CD8-positive, alpha-beta memory T cell (primary cell): ENCODE measurements around the gene ZNF446. TPM values are rescaled to one million over a fixed set of nuclear protein-coding genes. Genes with fewer than 3 reads are reported as not detected.
A peak's percentile ranks its signal among the peaks of the same experiment; 100 is the strongest.
"Not testable (repeated sequence)": the region's sequence is repeated elsewhere in the genome, so short reads cannot be mapped to it uniquely, and the experiment has no call there.

Experiments
- CTCF ChIA-PET: fragments of 350-600 bp; sonication (Branson Sonifier 250); formaldehyde crosslinking; loops from one replicate; lab custom pipeline; 2021; ENCODE audit warnings: antibody characterized with exemption; lab: Charles Lee
- POLR2A ChIA-PET: fragments of 350-600 bp; sonication (Branson Sonifier 250); formaldehyde crosslinking; loops from one replicate; lab custom pipeline; 2021; ENCODE audit warnings: antibody characterized with exemption; lab: Charles Lee
- DNase-seq, 5 donors: peaks; one replicate each; pipeline versions ENCODE4 v3.0.0 to v3.0.0-alpha.2; 2020 to 2022; ENCODE audit warnings: mixed read lengths in 1 of 5
- H3K27ac ChIP-seq: one replicate; pipeline ENCODE4 v1.7.0; 2013; ENCODE audit warnings: low read depth, mild to moderate bottlenecking, low read length, moderate library complexity
- H3K27me3 ChIP-seq: 2 replicates; pipeline ENCODE4 v1.7.0; 2013; ENCODE audit warnings: low read length, mild to moderate bottlenecking; ENCODE audit not compliant: insufficient read depth, poor library complexity, severe bottlenecking
- H3K36me3 ChIP-seq: 2 replicates; pipeline ENCODE4 v1.7.0; 2013; ENCODE audit warnings: mild to moderate bottlenecking, low read length, moderate library complexity; ENCODE audit not compliant: insufficient read depth
- H3K4me1 ChIP-seq: 2 replicates; pipeline ENCODE4 v1.7.0; 2013; ENCODE audit warnings: mild to moderate bottlenecking, low read length, moderate library complexity; ENCODE audit not compliant: insufficient read depth
- H3K4me3 ChIP-seq: 2 replicates; pipeline ENCODE4 v1.7.0; 2013; ENCODE audit warnings: mild to moderate bottlenecking, low read length
- H3K9me3 ChIP-seq: 2 replicates; pipeline ENCODE4 v1.7.0; 2013; ENCODE audit warnings: mild to moderate bottlenecking, low read length
- H3K27ac Mint-ChIP-seq, 8 donors: one replicate each; pipeline ENCODE4 v1.8.0; 2020 to 2021; ENCODE audit warnings: mixed read lengths in 8 of 8, mild to moderate bottlenecking in 6 of 8, inconsistent platforms in 3 of 8, moderate library complexity in 3 of 8
- H3K27me3 Mint-ChIP-seq, 2 donors: one replicate each; pipeline ENCODE4 v1.8.0; 2020 to 2021; ENCODE audit warnings: mixed read lengths in 2 of 2, mild to moderate bottlenecking in 1 of 2, moderate library complexity in 1 of 2
- H3K36me3 Mint-ChIP-seq, 3 donors: one replicate each; pipeline ENCODE4 v1.8.0; 2020 to 2021; ENCODE audit warnings: mixed read lengths in 3 of 3, inconsistent platforms in 1 of 3, mild to moderate bottlenecking in 1 of 3
- H3K4me1 Mint-ChIP-seq, 3 donors: one replicate each; pipeline ENCODE4 v1.8.0; 2020 to 2021; ENCODE audit warnings: mixed read lengths in 3 of 3, inconsistent platforms in 1 of 3, mild to moderate bottlenecking in 1 of 3
- H3K4me3 Mint-ChIP-seq, 7 donors: one replicate each; pipeline ENCODE4 v1.8.0; 2020 to 2021; ENCODE audit warnings: mixed read lengths in 7 of 7, mild to moderate bottlenecking in 6 of 7, moderate library complexity in 4 of 7, inconsistent platforms in 2 of 7
- H3K9me3 Mint-ChIP-seq, 5 donors: one replicate each; pipeline ENCODE4 v1.8.0; 2020 to 2022; ENCODE audit warnings: mixed read lengths in 5 of 5, mild to moderate bottlenecking in 3 of 5, moderate library complexity in 2 of 5, inconsistent platforms in 1 of 5
- polyA plus RNA-seq: library from polyadenylated mRNA; unstranded; fragments of 300-500 nt; fragmentation: Illumina TruSeq; gene quantifications from one replicate; pipeline ENCODE4 v1.2.3, GENCODE V29; 2021
- total RNA-seq, 2 experiments: library from RNA; stranded (reverse); gene quantifications; one replicate each; pipeline ENCODE4 v1.2.3, GENCODE V29; 2021

ZNF446 gene
- total RNA-seq, result 1 to 10 TPM; 5.9 to 7.2 TPM
- polyA plus RNA-seq, result 3.8 TPM

DNA sequence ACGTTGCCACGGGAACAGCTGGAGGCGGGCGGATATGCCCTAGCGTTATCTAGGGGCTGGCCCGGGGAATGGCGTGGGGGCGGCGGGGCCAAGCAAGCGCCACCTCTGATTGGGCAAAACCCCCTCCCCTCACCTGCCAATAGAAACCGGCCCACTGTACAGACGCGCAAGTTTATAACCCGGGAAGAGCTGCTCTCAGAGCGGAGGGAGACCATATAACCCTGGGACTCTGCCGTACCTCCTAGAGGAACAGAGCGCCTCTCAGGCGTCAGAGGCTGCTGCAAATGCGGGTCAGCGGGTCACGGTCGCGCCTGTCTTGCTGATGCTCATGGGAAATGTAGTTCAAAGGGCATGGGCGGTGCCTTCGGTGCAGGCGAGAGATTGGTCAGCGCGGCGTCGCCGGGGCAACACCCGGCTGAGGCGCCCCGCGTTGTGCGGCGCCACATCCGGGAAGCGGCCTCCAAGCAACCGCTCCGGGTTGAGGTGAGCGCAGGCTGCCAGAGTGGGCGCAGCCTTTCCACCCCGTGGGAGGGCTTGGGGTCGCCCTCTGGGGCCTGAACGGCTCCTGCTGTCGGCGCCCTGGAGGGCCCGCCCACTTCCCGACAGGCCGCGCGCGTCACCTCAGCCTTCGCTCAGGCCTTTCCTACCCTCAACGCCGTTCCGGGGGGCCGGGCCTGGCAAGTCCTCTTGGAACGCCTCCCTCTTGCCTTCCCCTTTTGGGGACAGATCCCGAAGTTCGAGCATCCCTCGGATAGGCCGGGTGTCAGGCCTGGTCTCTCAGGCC is at the start of gene ZNF446:
ZNF446 (plus strand) TSS at position 639 of the 784 bp plus-strand sequence. CDS start 867 bp downstream, outside the sequence.
- no peaks in the 10 kb centered on the region for H3K27me3 ChIP-seq
- Mint-ChIP-seq H3K27me3 (no peaks in the 10 kb centered on the region), H3K4me3 (peak within 1 kb of the TSS; percentile 90 to 98 (median 95)), H3K27ac (peak within 1 kb of the TSS; percentile 95 to 100 (median 99)), H3K9me3 (no peaks in the 10 kb centered on the region), H3K36me3 (peaks cover 0 to 28% (median 0%) of the 10 kb centered on the region in 3 donors), H3K4me1 (peaks cover 14 to 29% (median 24%) of the 10 kb centered on the region in 3 donors)
- H3K27ac ChIP-seq, result peak within 1 kb of the TSS; percentile 95
- CTCF ChIA-PET, result no interaction called here
- peak within 1 kb of the TSS; percentile 75 for H3K4me3 ChIP-seq
- POLR2A ChIA-PET, result interaction anchor here (0.7 to 0.8 kb wide), 2 partner anchors 10 to 197 kb away, joined by 3 read pairs; partner anchors contain the start of gene ZNF8
- H3K36me3 ChIP-seq, result peaks cover 17% of the 10 kb centered on the region
- peak; percentile 92 to 98 (median 97) for DNase-seq
- no peaks in the 10 kb centered on the region for H3K9me3 ChIP-seq
- peaks cover 15% of the 10 kb centered on the region for H3K4me1 ChIP-seq

DNA sequence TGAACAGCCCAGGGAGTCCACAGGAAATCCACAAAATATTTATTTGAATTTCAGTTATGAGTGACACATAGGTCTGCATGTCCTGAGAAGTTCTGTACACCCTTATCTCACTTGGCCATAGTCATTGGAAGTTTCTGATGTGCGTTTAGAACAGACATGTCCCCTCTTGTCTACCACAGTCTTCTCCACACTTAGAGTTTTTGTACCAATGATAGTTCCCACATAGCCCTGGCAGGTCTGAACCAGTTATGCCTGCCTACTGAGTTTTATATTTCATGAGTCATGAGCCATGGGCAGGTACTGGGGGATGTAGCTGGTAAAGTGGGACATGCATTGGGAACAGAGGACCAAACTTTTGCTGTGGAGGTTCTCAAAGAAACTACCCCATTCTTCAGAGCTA is 47.5 kb upstream of the ZNF446 start:
- Mint-ChIP-seq H3K27ac (no peak overlapping the region), H3K36me3 (peaks cover 3 to 39% (median 15%) of the 10 kb centered on the region in 3 donors), H3K9me3 (peaks cover 9 to 57% (median 46%) of the 10 kb centered on the region in 5 donors), H3K4me3 (no peak overlapping the region), H3K4me1 (no peaks in the 10 kb centered on the region), H3K27me3 (peaks cover 0 to 1% of the 10 kb centered on the region in 2 donors)
- Histone ChIP-seq H3K36me3 (peaks cover 3% of the 10 kb centered on the region), H3K27me3 (no peaks in the 10 kb centered on the region), H3K9me3 (peaks cover 53% of the 10 kb centered on the region), H3K4me3 (no peak overlapping the region), H3K4me1 (no peaks in the 10 kb centered on the region), H3K27ac (no peak overlapping the region)
- POLR2A ChIA-PET, result no interaction called here
- CTCF ChIA-PET, result no interaction called here
- no peak for DNase-seq

DNA sequence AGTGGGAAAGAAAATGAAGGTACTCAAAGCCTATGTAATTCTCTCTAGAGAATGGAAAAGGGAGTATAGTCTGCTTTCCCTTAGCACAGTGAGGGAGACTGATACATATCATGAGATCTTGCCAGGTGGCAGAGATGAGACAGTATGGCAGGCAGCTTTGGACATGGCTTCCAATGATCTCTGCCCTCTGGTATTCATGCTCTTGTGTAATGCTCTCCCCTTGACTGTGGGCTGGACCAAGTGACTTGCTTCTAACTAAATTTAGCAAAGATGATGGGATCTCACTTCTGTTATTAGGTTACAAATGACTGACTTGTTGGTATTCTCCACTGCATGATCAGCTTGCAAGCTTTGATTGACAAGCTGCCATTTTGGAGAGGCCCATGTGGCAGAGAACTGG is 46.4 kb upstream of the ZNF446 start:
- ChIA-PET CTCF (no interaction called here), POLR2A (no interaction called here)
- DNase-seq, result no peak
- peaks cover 9 to 69% (median 57%) of the 10 kb centered on the region in 5 donors for H3K9me3 Mint-ChIP-seq
- H3K36me3 Mint-ChIP-seq, result peaks cover 8 to 49% (median 27%) of the 10 kb centered on the region in 3 donors
- peaks cover 15% of the 10 kb centered on the region for H3K36me3 ChIP-seq
- H3K9me3 ChIP-seq, result peaks cover 64% of the 10 kb centered on the region
- H3K27ac Mint-ChIP-seq, result no peak overlapping the region
- H3K27me3 Mint-ChIP-seq, result peaks cover 0 to 1% of the 10 kb centered on the region in 2 donors
- no peaks in the 10 kb centered on the region for H3K27me3 ChIP-seq
- no peak overlapping the region for H3K4me3 Mint-ChIP-seq
- H3K4me1 Mint-ChIP-seq, result no peaks in the 10 kb centered on the region
- H3K27ac ChIP-seq, result no peak overlapping the region
- no peak overlapping the region for H3K4me3 ChIP-seq
- no peaks in the 10 kb centered on the region for H3K4me1 ChIP-seq

DNA sequence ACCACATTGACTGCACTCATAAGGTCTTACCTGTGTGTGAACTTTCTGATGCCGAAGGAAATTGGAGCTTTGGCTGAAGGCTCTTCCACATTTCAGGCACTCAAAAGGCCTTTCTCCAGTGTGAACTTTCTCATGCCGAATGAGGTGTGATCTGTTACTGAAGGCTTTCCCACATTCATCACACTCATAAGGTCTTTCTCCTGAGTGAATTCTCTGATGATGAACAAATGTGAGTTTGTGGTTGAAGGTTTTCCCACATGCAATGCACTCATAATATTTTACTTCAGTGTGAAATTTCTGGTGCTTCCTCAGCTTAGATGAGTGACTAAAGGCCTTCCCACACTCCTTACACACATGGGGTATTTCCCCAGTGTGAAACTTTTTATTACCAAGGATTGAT is 41.9 kb upstream of the ZNF446 start:
- no peak for DNase-seq
- ChIA-PET POLR2A (no interaction called here), CTCF (no interaction called here)
- Histone ChIP-seq H3K9me3 (peaks cover 82% of the 10 kb centered on the region), H3K27ac (no peak overlapping the region), H3K4me1 (peaks cover 4% of the 10 kb centered on the region), H3K36me3 (peaks cover 34% of the 10 kb centered on the region), H3K4me3 (no peak overlapping the region), H3K27me3 (no peaks in the 10 kb centered on the region)
- peaks cover 38 to 77% (median 65%) of the 10 kb centered on the region in 3 donors for H3K36me3 Mint-ChIP-seq
- no peak overlapping the region for H3K4me3 Mint-ChIP-seq
- no peaks in the 10 kb centered on the region for H3K27me3 Mint-ChIP-seq
- peaks cover 8 to 16% (median 12%) of the 10 kb centered on the region in 3 donors for H3K4me1 Mint-ChIP-seq
- no peak overlapping the region for H3K27ac Mint-ChIP-seq
- peaks cover 9 to 93% (median 89%) of the 10 kb centered on the region in 5 donors for H3K9me3 Mint-ChIP-seq

DNA sequence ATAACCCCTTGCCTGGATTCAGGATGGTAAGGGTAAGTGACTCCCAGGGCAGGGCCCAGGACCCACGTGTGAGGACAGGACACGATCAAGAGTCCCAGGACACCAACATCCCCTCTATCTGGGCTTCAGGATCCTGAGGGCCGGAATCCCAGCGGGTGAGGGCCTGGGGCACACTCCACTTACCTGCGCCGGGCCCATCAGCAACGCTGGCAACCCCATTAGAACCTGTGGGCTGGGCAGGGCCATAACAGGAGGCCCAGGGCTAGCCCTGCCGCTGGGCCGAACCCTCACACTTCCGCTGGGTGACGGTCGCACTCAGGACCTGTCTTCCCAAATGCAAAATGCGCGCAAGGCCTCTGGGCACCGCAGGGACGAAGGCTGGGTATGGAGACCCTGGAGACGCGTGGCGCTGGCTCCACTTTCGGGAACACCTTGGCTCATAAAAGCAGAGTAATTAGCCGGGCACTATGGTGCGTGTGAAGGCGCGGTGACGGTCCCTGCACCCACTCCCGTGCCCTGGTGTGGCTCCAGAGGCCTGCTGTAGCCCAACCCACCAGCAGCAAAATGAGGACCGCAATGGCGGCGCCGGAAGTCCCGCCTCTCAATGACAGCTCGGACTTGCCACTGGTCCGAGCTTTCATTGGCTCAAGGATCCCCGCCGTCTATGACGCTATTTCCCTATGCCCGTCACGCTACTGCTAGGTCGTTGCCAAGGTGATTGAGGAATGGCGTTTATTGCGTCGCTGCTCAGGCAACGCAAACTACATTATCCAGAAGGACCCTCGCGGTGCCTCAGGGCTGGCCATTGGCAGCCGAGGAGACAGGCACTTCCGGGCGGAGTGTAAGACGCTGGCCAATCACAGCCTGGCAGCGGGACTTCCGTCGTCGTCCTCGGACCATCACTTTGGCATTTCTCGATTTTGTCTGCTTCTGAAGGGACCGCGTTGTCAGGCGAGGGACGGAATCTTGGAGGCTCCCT is 36.3 kb upstream of the ZNF446 start, which contains the start of gene ZNF132:
ZNF132 (minus strand) TSS at position 578 of the 979 bp plus-strand sequence; CDS start at position 246, 332 bp downstream.
- peak within 1 kb of the TSS; percentile 85 to 100 (median 99) for H3K27ac Mint-ChIP-seq
- H3K4me3 Mint-ChIP-seq, result peak within 1 kb of the TSS; percentile 88 to 97 (median 95)
- H3K4me3 ChIP-seq, result peak within 1 kb of the TSS; percentile 93
- no peaks in the 10 kb centered on the region for H3K27me3 ChIP-seq
- CTCF ChIA-PET, result interaction anchor here (1.4 kb wide), 1 partner anchor 12 kb away, joined by 3 read pairs; the partner anchor contains the start of gene ZNF324B
- peaks cover 26 to 34% (median 30%) of the 10 kb centered on the region in 3 donors for H3K4me1 Mint-ChIP-seq
- peaks cover 20% of the 10 kb centered on the region for H3K4me1 ChIP-seq
- peaks cover 31 to 54% (median 48%) of the 10 kb centered on the region in 3 donors for H3K36me3 Mint-ChIP-seq
- POLR2A ChIA-PET, result interaction anchor here (0.6 to 1.2 kb wide), 6 partner anchors 31 to 523 kb away, joined by 3 to 10 read pairs (median 3); partner anchors contain the start of genes MZF1, ZNF497 and ZNF584
- H3K9me3 ChIP-seq, result peaks cover 33% of the 10 kb centered on the region
- DNase-seq, result peak; percentile 90 to 98 (median 94)
- H3K27me3 Mint-ChIP-seq, result peaks cover 4% of the 10 kb centered on the region in 2 donors
- peak within 1 kb of the TSS; percentile 80 for H3K27ac ChIP-seq
- H3K9me3 Mint-ChIP-seq, result peaks cover 3 to 50% (median 44%) of the 10 kb centered on the region in 5 donors
- peaks cover 18% of the 10 kb centered on the region for H3K36me3 ChIP-seq

DNA sequence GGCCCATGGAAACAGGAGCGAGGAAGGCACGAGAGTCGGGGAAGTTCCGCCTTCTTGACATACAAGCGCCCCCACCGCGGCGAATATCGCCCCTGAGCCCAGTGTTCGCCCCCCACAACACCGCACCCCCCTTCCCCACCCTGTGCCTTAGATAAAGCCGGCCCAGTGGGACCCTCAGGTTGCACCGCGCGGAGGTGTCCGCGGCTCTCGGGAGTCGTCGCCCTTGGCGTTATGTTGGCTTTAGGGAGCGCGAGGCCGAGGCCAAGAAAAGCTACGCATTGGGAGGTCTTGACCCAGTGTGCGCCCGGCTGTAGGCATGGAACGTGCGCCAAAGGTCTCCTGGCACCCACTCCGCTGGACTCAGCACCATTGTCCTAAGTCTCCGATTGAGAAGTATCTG is 35.6 kb upstream of the ZNF446 start:
- peaks cover 26% of the 10 kb centered on the region for H3K9me3 ChIP-seq
- peak overlapping the region; percentile 88 to 97 (median 95) for H3K4me3 Mint-ChIP-seq
- peaks cover 11% of the 10 kb centered on the region for H3K36me3 ChIP-seq
- POLR2A ChIA-PET, result interaction anchor here (0.7 to 1.2 kb wide), 5 partner anchors 32 to 93 kb away, joined by 3 to 10 read pairs (median 4); partner anchors contain the start of genes ZNF497 and ZNF584
- peaks cover 26 to 34% (median 30%) of the 10 kb centered on the region in 3 donors for H3K4me1 Mint-ChIP-seq
- peaks cover 20% of the 10 kb centered on the region for H3K4me1 ChIP-seq
- H3K27ac ChIP-seq, result peak overlapping the region; percentile 71
- CTCF ChIA-PET, result interaction anchor here (1.4 kb wide), 1 partner anchor 11 kb away, joined by 3 read pairs; the partner anchor contains the start of gene ZNF324B
- peak overlapping the region; percentile 85 to 100 (median 99) for H3K27ac Mint-ChIP-seq
- peaks cover 3 to 44% (median 37%) of the 10 kb centered on the region in 5 donors for H3K9me3 Mint-ChIP-seq
- no peaks in the 10 kb centered on the region for H3K27me3 ChIP-seq
- peaks cover 25 to 47% (median 41%) of the 10 kb centered on the region in 3 donors for H3K36me3 Mint-ChIP-seq
- peak in 1 of 5 donors; percentile 6 for DNase-seq
- H3K4me3 ChIP-seq, result peak overlapping the region; percentile 93
- peaks cover 7 to 8% of the 10 kb centered on the region in 2 donors for H3K27me3 Mint-ChIP-seq

DNA sequence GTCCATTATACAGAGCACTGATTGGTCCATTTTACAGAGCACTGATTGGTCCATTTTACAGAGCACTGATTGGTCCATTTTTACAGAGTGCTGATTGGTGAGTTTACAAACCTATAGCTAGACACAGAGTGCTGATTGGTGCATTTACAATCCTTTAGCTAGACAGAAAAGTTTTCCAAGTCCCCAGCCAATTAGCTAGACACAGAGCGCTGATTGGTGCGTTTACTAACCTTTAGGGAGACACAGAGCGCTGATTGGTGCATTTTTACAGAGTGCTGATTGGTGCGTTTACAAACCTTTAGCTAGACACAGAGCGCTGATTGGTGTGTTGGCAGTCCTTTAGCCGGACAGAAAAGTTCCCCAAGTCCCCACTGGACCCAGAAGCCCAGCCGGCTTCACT is 33.2 kb upstream of the ZNF446 start:
- POLR2A ChIA-PET, DNase-seq, H3K4me3 ChIP-seq, H3K27ac Mint-ChIP-seq, H3K9me3 ChIP-seq, H3K36me3 ChIP-seq, H3K4me3 Mint-ChIP-seq, CTCF ChIA-PET, H3K27ac ChIP-seq: not testable (repeated sequence)
- H3K4me1 Mint-ChIP-seq, result peaks cover 24 to 27% (median 25%) of the 10 kb centered on the region in 3 donors
- H3K9me3 Mint-ChIP-seq, result peaks cover 3 to 25% (median 16%) of the 10 kb centered on the region in 5 donors
- H3K36me3 Mint-ChIP-seq, result peaks cover 5 to 27% (median 18%) of the 10 kb centered on the region in 3 donors
- H3K27me3 Mint-ChIP-seq, result peaks cover 14 to 23% of the 10 kb centered on the region in 2 donors
- H3K4me1 ChIP-seq, result peaks cover 20% of the 10 kb centered on the region
- peaks cover 11% of the 10 kb centered on the region for H3K27me3 ChIP-seq
